Renal cortical epithelial cell (primary cell): Measurements from ENCODE around the gene VPS11. TPM values are rescaled to one million over a fixed set of nuclear protein-coding genes. Genes with fewer than 3 reads are reported as not detected.
A peak's percentile ranks its signal among the peaks of the same experiment; 100 is the strongest.
"Not testable (repeated sequence)": the region's sequence is repeated elsewhere in the genome, so short reads cannot be mapped to it uniquely, and the experiment has no call there.

Source experiments
- DNase-seq: peaks from one replicate; pipeline ENCODE4 v3.0.0-alpha.2; 2011; ENCODE audit warnings: low read depth
- total RNA-seq: library from RNA; depleted of rRNA; stranded (reverse); fragments of >200 nt; gene quantifications from 2 replicates; pipeline ENCODE4 v1.2.3, GENCODE V29; 2014

Gene VPS11
- 15.8 and 29.3 TPM in 2 replicates for total RNA-seq

GRCh38 chr11:119067371-119068222 lies at the start of gene VPS11:
TSS of gene VPS11 (plus strand) at chr11:119067818. CDS start at chr11:119067824, 6 bp downstream.
- peak; percentile 87 for DNase-seq

- peak; percentile 92 for DNase-seq
Observed at GRCh38 chr11:119018074-119018938, 49.3 kb upstream of the VPS11 start, which contains the start of the genes RPS25 and TRAPPC4. TSS of gene RPS25 (minus strand) at chr11:119018343. CDS start at chr11:119018284, 59 bp downstream. TSS of gene TRAPPC4 (plus strand) at chr11:119018766. CDS start at chr11:119018796, 30 bp downstream.

GRCh38 chr11:119019996-119020395 lies 47.6 kb upstream of the VPS11 start:
- no peak for DNase-seq

GRCh38 chr11:119021631-119022030 lies 46.0 kb upstream of the VPS11 start:
- no peak for DNase-seq

- no peak for DNase-seq
Observed at GRCh38 chr11:119023741-119024140, 43.9 kb upstream of the VPS11 start.

- DNase-seq, result no peak
Observed at GRCh38 chr11:119024430-119025098, 43.1 kb upstream of the VPS11 start.

GRCh38 chr11:119025099-119025473 lies 42.5 kb upstream of the VPS11 start:
- no peak for DNase-seq

- no peak for DNase-seq
Observed at GRCh38 chr11:119025541-119025940, 42.1 kb upstream of the VPS11 start.

- no peak for DNase-seq
Observed at GRCh38 chr11:119025978-119026766, 41.4 kb upstream of the VPS11 start.

- DNase-seq, result no peak
Observed at GRCh38 chr11:119026970-119027369, 40.6 kb upstream of the VPS11 start.

GRCh38 chr11:119027561-119028345 lies 39.9 kb upstream of the VPS11 start:
- DNase-seq, result no peak

GRCh38 chr11:119028346-119029068 lies 39.1 kb upstream of the VPS11 start:
- no peak for DNase-seq

GRCh38 chr11:119029069-119029339 lies 38.6 kb upstream of the VPS11 start:
- no peak for DNase-seq

- DNase-seq, result peak; percentile 92
Observed at GRCh38 chr11:119029340-119030028, 38.1 kb upstream of the VPS11 start.

- DNase-seq, result no peak
Observed at GRCh38 chr11:119030029-119030328, 37.6 kb upstream of the VPS11 start.

GRCh38 chr11:119030329-119031047 lies 37.1 kb upstream of the VPS11 start, which contains the start of gene SLC37A4:
TSS of gene SLC37A4 (minus strand) at chr11:119030877.
- DNase-seq, result peak; percentile 97

GRCh38 chr11:119031912-119032280 lies 35.7 kb upstream of the VPS11 start:
- no peak for DNase-seq

GRCh38 chr11:119033421-119033820 lies 34.2 kb upstream of the VPS11 start:
- not testable (repeated sequence) for DNase-seq

GRCh38 chr11:119034813-119035212 lies 32.8 kb upstream of the VPS11 start:
- no peak for DNase-seq
